AG09319 (cell line): ENCODE results near the gene TMLHE.
"Not testable (repeated sequence)": the region's sequence is repeated elsewhere in the genome, so short reads cannot be mapped to it uniquely, and the experiment has no call there.

Experiments
- DNase-seq: peaks from one replicate; pipeline ENCODE4 v3.0.0-alpha.2; 2010; ENCODE audit warnings: low read depth; ENCODE audit errors: extremely low read depth
- TF ChIP-seq, protein P1 (sequence below): IDR thresholded peaks from 2 replicates; pipeline ENCODE4 v1.5.1; 2011; ENCODE audit warnings: low read depth, mild to moderate bottlenecking, inconsistent platforms, low read length, moderate library complexity

Gene TMLHE, protein sequence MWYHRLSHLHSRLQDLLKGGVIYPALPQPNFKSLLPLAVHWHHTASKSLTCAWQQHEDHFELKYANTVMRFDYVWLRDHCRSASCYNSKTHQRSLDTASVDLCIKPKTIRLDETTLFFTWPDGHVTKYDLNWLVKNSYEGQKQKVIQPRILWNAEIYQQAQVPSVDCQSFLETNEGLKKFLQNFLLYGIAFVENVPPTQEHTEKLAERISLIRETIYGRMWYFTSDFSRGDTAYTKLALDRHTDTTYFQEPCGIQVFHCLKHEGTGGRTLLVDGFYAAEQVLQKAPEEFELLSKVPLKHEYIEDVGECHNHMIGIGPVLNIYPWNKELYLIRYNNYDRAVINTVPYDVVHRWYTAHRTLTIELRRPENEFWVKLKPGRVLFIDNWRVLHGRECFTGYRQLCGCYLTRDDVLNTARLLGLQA

GRCh38 chrX:155612312-155613224, at the start of gene TMLHE, which contains the start of gene SPRY3:
TSS of gene TMLHE (minus strand) at chrX:155612952. CDS start at chrX:155545276, 67,676 bp downstream.
TSS of gene SPRY3 (plus strand) at chrX:155612586.
- TF ChIP-seq, protein P1, sequence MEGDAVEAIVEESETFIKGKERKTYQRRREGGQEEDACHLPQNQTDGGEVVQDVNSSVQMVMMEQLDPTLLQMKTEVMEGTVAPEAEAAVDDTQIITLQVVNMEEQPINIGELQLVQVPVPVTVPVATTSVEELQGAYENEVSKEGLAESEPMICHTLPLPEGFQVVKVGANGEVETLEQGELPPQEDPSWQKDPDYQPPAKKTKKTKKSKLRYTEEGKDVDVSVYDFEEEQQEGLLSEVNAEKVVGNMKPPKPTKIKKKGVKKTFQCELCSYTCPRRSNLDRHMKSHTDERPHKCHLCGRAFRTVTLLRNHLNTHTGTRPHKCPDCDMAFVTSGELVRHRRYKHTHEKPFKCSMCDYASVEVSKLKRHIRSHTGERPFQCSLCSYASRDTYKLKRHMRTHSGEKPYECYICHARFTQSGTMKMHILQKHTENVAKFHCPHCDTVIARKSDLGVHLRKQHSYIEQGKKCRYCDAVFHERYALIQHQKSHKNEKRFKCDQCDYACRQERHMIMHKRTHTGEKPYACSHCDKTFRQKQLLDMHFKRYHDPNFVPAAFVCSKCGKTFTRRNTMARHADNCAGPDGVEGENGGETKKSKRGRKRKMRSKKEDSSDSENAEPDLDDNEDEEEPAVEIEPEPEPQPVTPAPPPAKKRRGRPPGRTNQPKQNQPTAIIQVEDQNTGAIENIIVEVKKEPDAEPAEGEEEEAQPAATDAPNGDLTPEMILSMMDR = no peak
- peak; percentile 7 for DNase-seq

DNA sequence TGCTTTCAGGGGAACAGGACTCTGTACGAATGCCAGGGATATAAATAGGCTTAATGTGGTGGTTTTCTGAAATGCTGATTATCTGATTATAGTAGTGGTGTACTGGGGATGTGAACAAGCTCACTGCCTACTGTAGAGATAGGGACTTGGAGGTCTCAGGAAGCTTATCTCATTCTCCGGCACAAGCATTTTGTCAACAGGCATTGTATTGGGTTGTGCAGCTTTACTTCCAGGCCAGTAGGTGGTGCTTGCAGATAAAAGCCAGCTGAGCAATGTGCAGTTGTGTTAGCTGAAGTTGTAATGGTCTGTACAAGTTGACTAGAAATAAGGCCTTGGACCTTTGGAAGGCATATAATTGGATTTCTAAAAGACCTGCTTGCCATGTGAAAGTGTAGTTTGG, 49.5 kb upstream of the TMLHE start:
- no peak for DNase-seq

DNA sequence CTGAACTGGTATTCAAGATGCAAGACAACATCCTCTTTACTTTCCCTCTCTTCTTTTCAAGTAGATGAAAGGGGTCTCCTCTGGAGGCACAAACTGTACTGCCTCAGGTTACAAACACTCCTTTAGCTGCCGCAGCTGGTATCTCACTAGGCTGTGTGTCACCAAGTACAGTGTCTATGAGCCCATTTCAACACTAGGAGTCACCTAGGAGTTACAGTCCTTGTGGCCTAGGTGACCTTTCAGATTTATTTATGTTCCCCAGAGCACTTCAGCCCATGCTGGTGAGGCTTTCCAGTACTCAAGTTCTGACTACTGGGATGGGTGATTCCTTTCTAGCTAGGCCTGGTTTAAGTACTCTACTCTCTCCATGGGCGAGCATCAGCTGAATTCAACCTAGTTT, 32.4 kb upstream of the TMLHE start:
- DNase-seq = no peak

More for the DNA sequence above, 49.5 kb upstream of the TMLHE start:
- TF ChIP-seq, protein P1 = peak; percentile 9; the same call in 1 of the 2 replicates

GRCh38 chrX:155643240-155643639, 30.5 kb upstream of the TMLHE start:
- no peak for DNase-seq
- TF ChIP-seq, protein P1 = no peak

More for the DNA sequence above, 32.4 kb upstream of the TMLHE start:
- TF ChIP-seq, protein P1 = no peak

- DNase-seq = not testable (repeated sequence)
Observed at GRCh38 chrX:155641371-155641770, 28.6 kb upstream of the TMLHE start.

DNA sequence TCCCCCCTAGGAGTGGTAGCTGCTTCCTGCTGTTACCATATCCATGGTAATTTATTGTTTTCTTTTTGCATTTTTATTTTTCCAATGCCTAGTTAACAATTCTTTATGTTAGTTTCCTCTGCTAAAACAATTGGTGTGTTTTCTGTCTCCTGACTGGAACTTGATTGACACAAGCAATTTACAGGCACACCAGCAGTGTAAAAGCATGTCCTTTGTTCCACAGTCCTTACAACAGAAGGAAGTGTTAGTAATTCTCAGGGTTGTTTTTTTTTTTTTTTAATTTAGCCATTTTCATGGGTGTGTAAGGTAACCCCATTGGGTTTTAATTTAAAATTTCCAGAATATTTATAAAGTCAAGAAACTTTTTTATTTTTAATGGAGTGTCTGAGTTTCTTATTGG, 25.0 kb upstream of the TMLHE start:
- DNase-seq = no peak
- TF ChIP-seq, protein P1 = no peak

GRCh38 chrX:155635019-155635418, 22.3 kb upstream of the TMLHE start:
- not testable (repeated sequence) for DNase-seq

DNA sequence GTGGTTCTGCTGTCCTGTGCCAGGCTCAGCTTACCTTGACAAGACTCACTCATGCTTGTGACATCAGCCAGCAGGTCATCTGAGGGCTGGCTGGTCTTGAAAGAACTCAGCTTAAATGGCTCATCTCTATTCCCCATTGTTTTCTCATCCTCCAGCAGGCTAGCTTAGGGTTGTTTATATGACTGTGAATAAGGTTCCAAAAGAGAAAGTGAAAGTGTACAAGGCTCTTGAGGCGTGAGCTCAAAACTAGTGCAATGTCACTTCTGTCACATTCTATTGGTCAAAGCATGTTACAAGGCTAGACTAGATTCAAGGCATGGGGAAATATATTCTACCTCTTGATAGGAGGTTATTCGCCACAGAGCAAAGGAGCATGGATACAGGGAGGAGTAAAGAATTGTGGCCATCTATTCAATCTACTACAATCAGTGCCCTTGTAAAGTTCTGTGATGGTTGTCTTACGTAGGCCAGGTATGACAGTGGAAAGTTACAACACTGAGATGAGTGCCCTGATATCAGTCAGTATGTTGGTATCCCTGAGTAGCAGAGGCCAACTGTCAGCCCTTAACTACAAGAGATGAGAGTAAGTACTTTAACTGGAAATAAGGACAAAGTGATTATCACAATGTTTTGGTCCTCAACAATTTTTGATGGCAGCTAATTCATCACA, 19.8 kb upstream of the TMLHE start:
- TF ChIP-seq, protein P1 = no peak
- DNase-seq = no peak

GRCh38 chrX:155620110-155620509, 7.4 kb upstream of the TMLHE start:
- DNase-seq = not testable (repeated sequence)
